CD4-positive, alpha-beta T cell treated with Interleukin-4 for 1 hour (primary cell): ENCODE data around the gene CDC14B.
"Not testable (repeated sequence)": the region's sequence is repeated elsewhere in the genome, so short reads cannot be mapped to it uniquely, and the experiment has no call there.

Source experiments
- DNase-seq, 2 donors: peaks; one replicate each; pipeline ENCODE4 v3.0.0-alpha.2; 2020 to 2022

The CDC14B gene

DNA sequence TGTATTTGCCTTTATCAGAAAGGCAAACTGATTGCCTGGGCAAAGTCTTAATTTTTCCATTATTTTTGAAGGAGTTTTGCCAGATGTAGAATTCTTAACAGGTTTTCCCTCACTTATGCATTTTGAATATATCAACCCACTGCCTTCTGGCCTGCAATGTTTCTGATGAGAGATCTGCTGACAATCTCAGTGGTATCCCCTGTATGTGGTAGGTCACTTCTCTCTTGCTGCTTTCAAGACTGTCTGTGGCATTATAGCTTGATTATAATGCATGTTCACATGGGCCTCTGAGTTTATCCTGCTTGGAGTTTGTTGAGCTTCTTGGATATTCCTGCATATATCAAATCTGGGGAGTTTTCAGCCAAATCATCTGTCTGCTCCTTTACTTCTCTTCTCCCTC is 87.5 kb downstream of the CDC14B start:
- DNase-seq = no peak

GRCh38 chr9:96524764-96525163 is 94.9 kb downstream of the CDC14B start:
- DNase-seq = no peak

- no peak for DNase-seq
Observed at GRCh38 chr9:96524045-96524444, 95.6 kb downstream of the CDC14B start.

DNA sequence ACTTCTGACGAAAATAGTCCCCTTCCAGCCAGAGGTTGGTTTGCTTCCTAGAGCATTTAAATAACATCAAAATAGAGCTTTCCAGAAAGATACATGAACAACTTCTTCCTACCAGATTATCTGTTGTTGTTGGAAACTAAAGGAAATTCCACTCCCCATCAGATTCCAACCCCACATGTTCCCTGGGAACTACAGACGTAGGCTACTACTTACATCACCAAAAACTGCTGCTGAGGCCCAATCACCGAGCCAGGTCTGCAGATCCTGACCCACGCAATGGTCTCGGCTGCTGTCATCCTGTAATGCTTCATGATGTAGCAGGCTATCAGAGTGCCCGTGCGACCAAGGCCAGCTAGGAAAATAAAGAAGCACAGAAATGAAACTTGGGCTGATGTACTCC is 96.3 kb downstream of the CDC14B start:
- no peak for DNase-seq

GRCh38 chr9:96522366-96522765 is 97.3 kb downstream of the CDC14B start:
- peak in 1 of 2 donors; percentile 4 for DNase-seq

GRCh38 chr9:96519787-96520186 is 99.9 kb downstream of the CDC14B start:
- DNase-seq = no peak

DNA sequence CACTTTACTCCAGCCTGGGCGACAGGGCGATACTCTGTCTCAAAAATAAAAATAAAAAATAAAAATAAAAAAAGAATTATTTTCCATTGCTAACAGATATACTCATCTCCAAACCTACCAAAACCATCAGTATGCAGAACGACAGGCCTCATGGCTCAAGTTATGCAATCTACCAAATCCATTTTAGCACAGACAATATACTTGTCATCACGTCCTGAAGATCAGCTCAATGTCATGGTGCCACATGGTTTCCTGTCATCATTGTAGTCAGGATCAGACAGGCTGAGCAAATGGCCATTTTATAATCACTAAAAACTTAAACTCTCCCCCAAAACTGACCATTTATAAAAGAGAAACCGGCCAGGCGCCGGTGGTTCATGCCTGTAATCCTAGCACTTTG is 100.5 kb downstream of the CDC14B start:
- no peak for DNase-seq

DNA sequence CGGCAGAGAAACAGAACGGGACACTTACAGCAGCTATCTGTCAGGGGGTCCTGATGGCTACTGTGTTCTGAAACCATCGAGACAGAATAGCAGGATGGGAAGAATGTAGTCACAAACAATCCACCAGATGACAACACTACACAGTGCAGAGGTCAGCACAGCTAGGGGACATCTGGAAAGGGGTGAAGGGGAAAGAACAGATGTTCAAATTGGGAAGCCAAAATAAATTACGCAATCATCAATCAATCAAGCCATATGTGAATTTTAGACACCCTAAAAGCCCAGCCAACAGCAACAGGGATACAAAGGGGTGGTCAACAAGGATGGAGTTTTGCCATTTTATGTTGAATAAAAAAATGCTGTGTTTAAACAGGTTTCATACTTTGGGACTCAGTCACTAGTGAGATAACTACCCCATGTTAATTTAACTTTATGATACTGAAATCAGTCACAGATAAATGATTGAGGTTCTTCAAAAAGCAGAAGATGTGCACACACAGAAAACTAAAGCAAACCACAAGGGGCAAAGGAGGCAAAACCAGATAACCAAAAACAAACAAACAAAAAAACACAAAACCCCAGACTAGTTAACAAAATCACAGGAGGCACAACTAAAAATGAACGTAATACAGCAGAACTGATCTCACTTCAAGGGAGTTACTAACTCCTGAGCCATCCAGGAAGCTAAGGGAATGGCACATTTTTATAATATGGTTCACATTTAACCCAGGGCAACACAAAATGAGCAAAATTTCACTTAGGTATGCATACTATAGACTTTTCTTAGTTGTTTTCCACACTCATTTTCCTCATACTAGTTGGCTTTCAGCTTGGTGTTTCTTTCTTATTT is 103.8 kb downstream of the CDC14B start:
- DNase-seq = no peak

DNA sequence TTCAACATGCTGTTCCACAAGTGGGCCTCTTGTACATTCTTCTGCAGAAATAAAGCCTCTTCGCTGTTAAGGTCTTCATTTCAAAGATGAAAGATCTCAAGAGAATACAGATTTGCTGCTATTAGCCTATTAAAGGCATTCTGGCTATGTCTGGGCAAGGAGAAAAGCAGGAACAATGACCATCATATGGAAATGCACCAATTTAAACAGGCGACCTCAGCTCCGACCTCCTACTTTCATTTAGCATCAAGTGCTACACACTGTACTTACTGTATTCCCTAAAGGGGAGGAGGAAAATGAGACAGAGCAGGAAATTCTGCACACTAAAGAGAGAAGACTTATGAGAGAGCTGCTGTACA is 104.9 kb downstream of the CDC14B start:
- DNase-seq = no peak

DNA sequence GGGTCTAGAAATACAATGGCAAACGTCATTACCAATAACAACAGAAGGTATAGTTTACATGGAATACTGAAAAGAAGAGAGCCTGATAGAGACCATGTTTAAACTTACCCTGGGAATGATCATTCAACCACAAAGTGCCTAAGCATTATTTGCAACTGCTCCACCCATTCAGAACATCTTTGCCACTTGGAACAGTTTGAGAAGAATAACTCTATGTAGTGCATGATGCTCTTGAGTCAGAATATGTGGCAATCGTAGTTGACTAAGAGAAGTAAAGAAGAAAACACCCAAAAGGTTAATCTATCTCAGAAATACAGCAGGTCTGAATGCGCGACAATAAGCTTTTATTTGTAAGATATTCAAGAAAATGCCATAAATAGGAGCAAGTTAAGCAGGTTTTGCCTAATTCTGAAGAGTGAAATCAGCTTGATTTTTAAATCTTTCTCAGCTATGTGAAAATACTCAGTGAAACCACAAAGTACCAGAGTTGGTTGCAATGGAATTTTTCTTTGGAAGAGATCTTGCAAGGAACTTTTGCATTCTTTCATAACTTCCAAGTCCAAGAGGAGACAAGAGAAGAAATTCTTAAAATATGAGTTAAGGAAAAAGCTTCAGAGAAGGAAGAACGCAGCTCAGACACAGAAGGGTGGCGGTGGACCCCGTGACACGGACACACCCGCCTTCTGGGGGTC is 105.4 kb downstream of the CDC14B start:
- DNase-seq = no peak

- no peak for DNase-seq
Observed at GRCh38 chr9:96513622-96514021, 106.0 kb downstream of the CDC14B start.

- DNase-seq = no peak
Observed at GRCh38 chr9:96512240-96512639, 107.4 kb downstream of the CDC14B start.

- no peak for DNase-seq
Observed at GRCh38 chr9:96510258-96510657, 109.4 kb downstream of the CDC14B start.

DNA sequence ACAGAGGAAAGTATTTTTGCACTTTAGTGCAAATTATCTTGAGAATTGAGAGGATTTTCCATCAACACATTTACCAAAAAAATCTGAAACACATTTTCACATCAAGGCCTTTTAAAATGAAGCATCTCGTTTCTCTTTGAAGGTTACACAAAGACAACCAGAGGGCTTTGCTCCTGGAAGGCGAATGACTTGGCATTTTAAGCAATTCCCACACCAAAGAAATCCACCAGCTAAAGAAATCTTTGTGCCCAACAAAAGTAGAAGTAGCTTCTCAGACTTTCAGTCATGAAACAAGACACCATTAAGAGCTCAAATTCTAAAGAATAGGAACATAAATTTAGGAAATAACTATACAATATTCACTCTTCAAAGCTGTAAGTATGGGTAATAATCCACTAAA is 109.8 kb downstream of the CDC14B start:
- DNase-seq = no peak

GRCh38 chr9:96509026-96509425 is 110.6 kb downstream of the CDC14B start:
- DNase-seq = no peak

DNA sequence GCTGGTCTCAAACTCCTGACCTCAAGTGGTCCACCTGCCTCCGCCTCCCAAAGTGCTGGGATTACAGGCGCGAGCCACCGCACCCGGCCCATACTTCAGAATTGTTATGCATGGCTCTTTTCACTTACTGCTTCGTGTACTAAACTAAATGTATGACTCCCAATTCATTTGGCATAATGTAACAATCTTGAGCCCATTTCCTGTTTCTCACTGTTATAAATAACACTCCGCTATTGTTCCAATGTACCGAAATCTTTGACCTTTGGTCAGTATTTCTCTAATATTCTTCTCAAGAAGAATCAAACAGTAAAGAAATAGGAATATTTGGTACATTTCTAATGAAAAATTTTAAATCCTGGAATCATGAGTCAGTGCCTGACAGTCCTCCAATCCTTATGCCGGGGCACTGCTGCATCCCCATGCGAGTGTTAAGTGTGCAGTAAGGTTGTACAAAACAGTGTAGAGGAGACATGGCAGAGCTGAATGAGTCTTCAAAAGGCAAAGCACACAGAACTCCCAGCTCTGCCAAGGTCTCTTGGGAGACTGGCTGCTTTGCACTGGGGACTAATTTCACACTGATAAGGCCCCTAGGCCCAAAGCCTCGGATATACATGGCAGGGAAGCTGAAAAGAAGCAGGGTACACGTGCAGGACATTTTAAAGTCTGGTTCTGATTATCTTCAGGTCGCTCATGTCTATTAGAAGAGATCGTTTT is 111.3 kb downstream of the CDC14B start:
- DNase-seq = no peak

- DNase-seq = no peak
Observed at GRCh38 chr9:96505316-96505991, 114.2 kb downstream of the CDC14B start.

DNA sequence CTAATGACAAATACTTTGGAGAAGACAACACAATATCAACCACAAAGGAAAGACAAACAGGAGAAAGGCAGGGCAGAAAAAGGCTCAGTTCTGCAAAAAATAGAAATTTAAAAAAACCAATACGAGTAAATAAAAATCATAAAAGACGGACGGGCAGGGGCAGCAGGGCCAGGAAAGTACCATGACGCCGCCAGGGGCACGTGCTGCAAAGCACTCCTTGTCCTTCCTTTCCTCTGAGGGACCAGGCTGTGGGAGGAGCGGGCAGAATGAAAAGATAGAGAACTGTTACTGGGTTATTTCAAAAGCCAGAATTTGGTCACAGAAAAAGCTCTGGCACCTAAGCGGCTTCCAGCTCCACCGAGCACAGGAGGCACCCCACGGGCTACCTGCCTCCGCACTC is 115.7 kb downstream of the CDC14B start:
- DNase-seq = no peak

- DNase-seq = not testable (repeated sequence)
Observed at GRCh38 chr9:96503374-96503748, 116.3 kb downstream of the CDC14B start.

DNA sequence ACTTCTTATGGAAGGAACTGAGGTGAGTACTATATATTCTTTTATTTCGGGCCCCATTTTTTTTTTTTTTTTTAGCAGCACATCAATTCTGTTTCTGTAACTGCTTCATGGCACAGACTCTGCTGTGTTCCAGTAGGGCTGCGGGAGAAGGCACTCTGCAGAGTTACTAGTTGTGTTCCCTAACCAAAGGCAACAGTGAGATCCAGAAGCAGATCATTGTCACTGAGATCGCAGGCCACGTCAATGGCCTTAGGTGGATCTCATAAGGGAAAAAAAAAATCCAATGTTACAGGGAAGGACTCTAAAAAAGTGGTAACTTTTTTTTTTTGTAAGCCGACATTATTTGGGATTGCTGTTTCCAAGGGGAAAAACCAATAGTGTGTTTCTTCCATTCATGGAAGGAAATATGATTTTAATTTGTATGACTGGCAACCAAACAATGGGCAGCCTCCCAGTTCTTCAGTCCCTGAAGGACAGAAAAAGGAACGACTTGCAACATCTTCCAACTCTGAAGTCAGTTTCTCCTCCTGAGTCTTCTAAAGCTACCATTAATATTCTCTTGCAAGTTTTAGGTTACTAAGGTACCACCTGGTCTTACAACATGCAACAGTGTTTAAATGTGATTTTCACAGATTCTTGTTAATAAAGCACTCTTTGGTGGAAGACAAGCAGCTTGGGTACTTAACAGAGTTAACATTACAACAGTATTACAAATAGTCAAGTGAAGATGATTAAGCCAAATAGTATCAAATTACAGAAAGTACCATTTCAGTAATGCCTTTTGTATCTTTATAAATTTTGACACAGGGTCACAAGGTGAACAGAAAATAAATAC is 116.9 kb downstream of the CDC14B start:
- no peak for DNase-seq

- no peak for DNase-seq
Observed at GRCh38 chr9:96501633-96502538, 117.8 kb downstream of the CDC14B start.
